Astrocyte (in vitro differentiated cells and primary cell): Measurements from ENCODE around the gene ANAPC16.

Experiments
- EZH2 ChIP-seq: IDR thresholded peaks from 2 replicates; pipeline ENCODE4 v1.6.1; 2012; ENCODE audit warnings: mild to moderate bottlenecking, low read length, inconsistent platforms; ENCODE audit not compliant: insufficient read depth
- TF ChIP-seq, protein P1 (sequence below): IDR thresholded peaks from 2 replicates; pipeline ENCODE4 v1.5.1; 2011; ENCODE audit warnings: low read depth, mild to moderate bottlenecking, inconsistent platforms, low read length, moderate library complexity; ENCODE audit not compliant: insufficient read depth

DNA sequence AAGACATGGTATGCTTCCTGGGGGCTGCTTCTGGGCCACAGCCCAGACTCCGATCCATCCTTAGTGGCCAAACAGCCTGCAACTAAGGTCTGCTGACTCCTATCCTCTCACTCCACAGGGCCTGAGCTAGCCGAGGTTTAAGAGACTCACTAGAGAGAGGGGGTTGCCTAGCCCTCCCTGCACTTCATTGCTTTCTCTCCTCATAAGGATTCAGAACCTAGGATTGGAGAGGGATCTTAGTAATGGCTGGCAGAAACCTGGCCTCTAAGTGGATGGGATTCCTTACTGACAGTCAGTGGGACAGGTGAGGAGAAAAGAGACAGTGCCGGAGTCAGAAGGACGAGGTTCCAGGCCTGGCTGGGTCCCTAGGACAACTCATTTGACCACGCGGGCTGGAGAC lies 49.7 kb downstream of the ANAPC16 start:
- TF ChIP-seq, protein P1, sequence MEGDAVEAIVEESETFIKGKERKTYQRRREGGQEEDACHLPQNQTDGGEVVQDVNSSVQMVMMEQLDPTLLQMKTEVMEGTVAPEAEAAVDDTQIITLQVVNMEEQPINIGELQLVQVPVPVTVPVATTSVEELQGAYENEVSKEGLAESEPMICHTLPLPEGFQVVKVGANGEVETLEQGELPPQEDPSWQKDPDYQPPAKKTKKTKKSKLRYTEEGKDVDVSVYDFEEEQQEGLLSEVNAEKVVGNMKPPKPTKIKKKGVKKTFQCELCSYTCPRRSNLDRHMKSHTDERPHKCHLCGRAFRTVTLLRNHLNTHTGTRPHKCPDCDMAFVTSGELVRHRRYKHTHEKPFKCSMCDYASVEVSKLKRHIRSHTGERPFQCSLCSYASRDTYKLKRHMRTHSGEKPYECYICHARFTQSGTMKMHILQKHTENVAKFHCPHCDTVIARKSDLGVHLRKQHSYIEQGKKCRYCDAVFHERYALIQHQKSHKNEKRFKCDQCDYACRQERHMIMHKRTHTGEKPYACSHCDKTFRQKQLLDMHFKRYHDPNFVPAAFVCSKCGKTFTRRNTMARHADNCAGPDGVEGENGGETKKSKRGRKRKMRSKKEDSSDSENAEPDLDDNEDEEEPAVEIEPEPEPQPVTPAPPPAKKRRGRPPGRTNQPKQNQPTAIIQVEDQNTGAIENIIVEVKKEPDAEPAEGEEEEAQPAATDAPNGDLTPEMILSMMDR, result no peak
- TF ChIP-seq EZH2, result no peak
